Panc1 (cell line): Measurements from ENCODE around the gene MAN2A2. TPM values are rescaled to one million over a fixed set of nuclear protein-coding genes. Genes with fewer than 3 reads are reported as not detected.
A peak's percentile ranks its signal among the peaks of the same experiment; 100 is the strongest.

Experiments
- ATAC-seq: fragments of 200-7000 bp; cut with Tn5 transposase; 2 replicates; pipeline ENCODE4 v1.9.1; 2020; ENCODE audit warnings: mild to moderate bottlenecking, moderate library complexity
- BruUV-seq: library from RNA; stranded (reverse); fragments of 400-500 nt; replicated peaks from 2 replicates; lab custom pipeline; 2021; lab: Mats Ljungman, UMichigan
- CTCF ChIA-PET: fragments of 300-600 bp; sonication (Branson Sonifier 250); formaldehyde crosslinking; loops from one replicate; lab custom pipeline; 2022; ENCODE audit warnings: antibody characterized with exemption; lab: Charles Lee
- POLR2A ChIA-PET: fragments of 300-600 bp; sonication (Branson Sonifier 250); formaldehyde crosslinking; loops from one replicate; lab custom pipeline; 2022; ENCODE audit warnings: antibody characterized with exemption; lab: Charles Lee
- DNase-seq: peaks from one replicate; pipeline ENCODE4 v3.0.0-alpha.2; 2010; ENCODE audit warnings: low read depth, low spot score
- H3K27ac ChIP-seq: 2 replicates; pipeline ENCODE4 v1.5.1; 2011; ENCODE audit warnings: mild to moderate bottlenecking, low read length, inconsistent platforms
- H3K27me3 ChIP-seq: fragments of 200-500 bp; sonication (Bioruptor generic); 2 replicates; pipeline ENCODE4 v1.6.0; 2014; ENCODE audit warnings: low read length, inconsistent platforms; ENCODE audit not compliant: control insufficient read depth, insufficient read depth
- H3K36me3 ChIP-seq: fragments of 200-500 bp; sonication (Bioruptor generic); 2 replicates; pipeline ENCODE4 v1.5.1; 2014; ENCODE audit warnings: inconsistent platforms, mild to moderate bottlenecking, low read length, moderate library complexity; ENCODE audit not compliant: control insufficient read depth, insufficient read depth
- H3K4me1 ChIP-seq: 2 replicates; pipeline ENCODE4 v1.5.1; 2011; ENCODE audit warnings: inconsistent platforms, mild to moderate bottlenecking, low read length, moderate library complexity; ENCODE audit not compliant: control insufficient read depth, insufficient read depth
- H3K4me3 ChIP-seq, 2 experiments: 2 replicates each; pipeline ENCODE4 v1.5.1; 2011 to 2012; ENCODE audit warnings: low read depth in 2 of 2, low read length in 2 of 2, mild to moderate bottlenecking in 2 of 2, inconsistent platforms in 1 of 2, moderate library complexity in 1 of 2
- H3K9me3 ChIP-seq: fragments of 200-500 bp; sonication (Bioruptor generic); 2 replicates; pipeline ENCODE4 v1.5.1; 2014; ENCODE audit warnings: low read depth, mild to moderate bottlenecking, inconsistent platforms, low read length, moderate library complexity; ENCODE audit not compliant: control insufficient read depth, insufficient read depth
- CTCF ChIP-seq: fragments of 450-650 bp; IDR thresholded peaks from 2 replicates; pipeline ENCODE4 v1.5.1; 2017; ENCODE audit warnings: mild to moderate bottlenecking
- POLR2AphosphoS5 ChIP-seq: IDR thresholded peaks from 2 replicates; pipeline ENCODE4 v1.6.1; 2012; ENCODE audit warnings: mild to moderate bottlenecking, low read depth, low read length, moderate library complexity
- SIN3A ChIP-seq: IDR thresholded peaks from 2 replicates; pipeline ENCODE4 v1.6.1; 2012; ENCODE audit warnings: low read depth, mild to moderate bottlenecking, low read length, moderate library complexity, borderline replicate concordance; ENCODE audit not compliant: insufficient read depth
- TCF7L2 ChIP-seq: IDR thresholded peaks from 2 replicates; pipeline ENCODE4 v1.6.1; 2011; ENCODE audit warnings: mild to moderate bottlenecking, low read depth, low read length, inconsistent platforms
- in situ Hi-C: cut with HindIII; loops from 2 replicates; pipeline ENCODE4 v1.10.0; 2016; ENCODE audit warnings: low sequenced_read_pairs, low pct_unique_long_range_greater_than_20kb
- intact Hi-C: fragments of 100-400 bp; cut with micrococcal nuclease; formaldehyde crosslinking; loops from one replicate; pipeline ENCODE4 v1.10.0; 2022; ENCODE audit not compliant: unreplicated experiment
- total RNA-seq: library from RNA; stranded (reverse); gene quantifications from one replicate; pipeline ENCODE4 v1.2.1, GENCODE V29; 2021; ENCODE audit not compliant: unreplicated experiment
- TF ChIP-seq, protein P1 (sequence below), 2 experiments: IDR thresholded peaks; 2 replicates each; pipeline ENCODE4 v1.6.1; 2011 to 2012; ENCODE audit warnings: low read depth in 2 of 2, control low read depth in 1 of 2, low read length in 1 of 2, mild to moderate bottlenecking in 1 of 2, moderate library complexity in 1 of 2; ENCODE audit not compliant: insufficient read depth in 1 of 2

MAN2A2 gene
- total RNA-seq, 1 experiment from 2014 or later = 77.2 TPM

- ATAC-seq = no peak
- DNase-seq = no peak
- ChIA-PET POLR2A (interaction anchor here (0.6 kb wide), 2 partner anchors 66 to 296 kb away, joined by 3 to 4 read pairs; no protein-coding TSS in a partner anchor), CTCF (no interaction called here)
- no peaks in the 10 kb centered on the region for H3K36me3 ChIP-seq
- H3K4me1 ChIP-seq = peaks cover 67% of the 10 kb centered on the region
- intact Hi-C loops = no loop called here
- H3K4me3 ChIP-seq = no peak overlapping the region
- H3K27me3 ChIP-seq = no peaks in the 10 kb centered on the region
- in situ Hi-C loops = no loop called here
- no peaks in the 10 kb centered on the region for H3K9me3 ChIP-seq
- TF ChIP-seq POLR2AphosphoS5 (no peak), SIN3A (no peak)
- H3K27ac ChIP-seq = peak overlapping the region; percentile 95
- no TSS peak for BruUV-seq
Measured at GRCh38 chr15:90869140-90869541, 34.0 kb upstream of the MAN2A2 start.

DNA sequence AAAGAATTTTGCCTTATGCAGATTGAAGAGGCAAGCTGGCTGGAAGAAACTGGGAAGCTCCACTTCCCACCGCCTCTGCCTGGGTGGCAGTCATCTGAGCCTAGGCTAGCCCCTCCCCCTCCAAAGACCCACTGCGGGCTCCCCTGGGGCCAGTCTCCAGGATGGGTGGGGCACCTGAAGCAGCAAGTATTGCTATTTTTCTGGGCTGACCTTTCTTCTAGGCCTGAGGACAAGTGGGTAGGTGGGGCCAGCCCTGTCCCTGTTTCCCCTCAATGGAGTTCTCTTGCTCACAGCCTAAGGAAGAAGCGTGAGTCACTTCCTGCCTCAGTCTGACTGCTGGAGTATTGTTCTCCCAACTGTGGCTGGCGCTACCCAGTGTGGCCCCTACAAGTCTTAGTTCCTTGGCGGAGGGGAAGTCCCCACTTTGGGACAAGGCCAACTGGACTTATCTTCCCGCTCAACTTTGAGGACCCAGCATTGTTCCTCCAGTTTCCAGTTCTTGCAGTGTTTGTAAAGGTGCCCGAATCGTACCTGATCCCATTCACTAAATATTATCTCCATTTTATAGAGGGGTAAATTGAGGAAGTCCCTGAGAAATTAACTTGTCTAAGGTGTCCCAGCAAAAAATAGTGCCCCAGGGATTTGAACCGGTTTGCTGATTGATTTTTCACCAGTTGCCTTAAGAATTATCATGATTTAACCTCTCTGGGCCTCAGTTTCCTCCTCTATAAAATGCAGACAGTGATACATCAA lies 33.3 kb upstream of the MAN2A2 start:
- no peak overlapping the region for H3K4me3 ChIP-seq
- in situ Hi-C loops (no loop called here), intact Hi-C loops (no loop called here)
- POLR2A ChIA-PET = interaction anchor here (0.6 kb wide), 2 partner anchors 66 to 296 kb away, joined by 3 to 4 read pairs; no protein-coding TSS in a partner anchor
- peaks cover 73% of the 10 kb centered on the region for H3K4me1 ChIP-seq
- no peak for TF ChIP-seq TCF7L2
- no peak for TF ChIP-seq SIN3A
- TF ChIP-seq, protein P1, sequence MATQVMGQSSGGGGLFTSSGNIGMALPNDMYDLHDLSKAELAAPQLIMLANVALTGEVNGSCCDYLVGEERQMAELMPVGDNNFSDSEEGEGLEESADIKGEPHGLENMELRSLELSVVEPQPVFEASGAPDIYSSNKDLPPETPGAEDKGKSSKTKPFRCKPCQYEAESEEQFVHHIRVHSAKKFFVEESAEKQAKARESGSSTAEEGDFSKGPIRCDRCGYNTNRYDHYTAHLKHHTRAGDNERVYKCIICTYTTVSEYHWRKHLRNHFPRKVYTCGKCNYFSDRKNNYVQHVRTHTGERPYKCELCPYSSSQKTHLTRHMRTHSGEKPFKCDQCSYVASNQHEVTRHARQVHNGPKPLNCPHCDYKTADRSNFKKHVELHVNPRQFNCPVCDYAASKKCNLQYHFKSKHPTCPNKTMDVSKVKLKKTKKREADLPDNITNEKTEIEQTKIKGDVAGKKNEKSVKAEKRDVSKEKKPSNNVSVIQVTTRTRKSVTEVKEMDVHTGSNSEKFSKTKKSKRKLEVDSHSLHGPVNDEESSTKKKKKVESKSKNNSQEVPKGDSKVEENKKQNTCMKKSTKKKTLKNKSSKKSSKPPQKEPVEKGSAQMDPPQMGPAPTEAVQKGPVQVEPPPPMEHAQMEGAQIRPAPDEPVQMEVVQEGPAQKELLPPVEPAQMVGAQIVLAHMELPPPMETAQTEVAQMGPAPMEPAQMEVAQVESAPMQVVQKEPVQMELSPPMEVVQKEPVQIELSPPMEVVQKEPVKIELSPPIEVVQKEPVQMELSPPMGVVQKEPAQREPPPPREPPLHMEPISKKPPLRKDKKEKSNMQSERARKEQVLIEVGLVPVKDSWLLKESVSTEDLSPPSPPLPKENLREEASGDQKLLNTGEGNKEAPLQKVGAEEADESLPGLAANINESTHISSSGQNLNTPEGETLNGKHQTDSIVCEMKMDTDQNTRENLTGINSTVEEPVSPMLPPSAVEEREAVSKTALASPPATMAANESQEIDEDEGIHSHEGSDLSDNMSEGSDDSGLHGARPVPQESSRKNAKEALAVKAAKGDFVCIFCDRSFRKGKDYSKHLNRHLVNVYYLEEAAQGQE (IDR thresholded peaks at IDR 0.05; ENCODE audit: insufficient read depth in 1 of 2, low read depth in 2 of 2, low read length in 1 of 2) = no peak
- no peak for TF ChIP-seq CTCF
- no peak for TF ChIP-seq POLR2AphosphoS5
- no peaks in the 10 kb centered on the region for H3K9me3 ChIP-seq
- DNase-seq = no peak
- CTCF ChIA-PET = no interaction called here
- H3K27ac ChIP-seq = peak overlapping the region; percentile 95
- no TSS peak for BruUV-seq
- H3K27me3 ChIP-seq = no peaks in the 10 kb centered on the region
- peak; percentile 61 for ATAC-seq
- H3K36me3 ChIP-seq = no peaks in the 10 kb centered on the region
